Right atrium auricular region (tissue), 2 donors: ENCODE data around the gene STAG2. TPM values are rescaled to one million over a fixed set of nuclear protein-coding genes. Genes with fewer than 3 reads are reported as not detected.

Source experiments
- DNase-seq: peaks from one replicate; pipeline ENCODE4 v3.0.0-alpha.2; 2019; ENCODE audit warnings: low spot score
- H3K27ac ChIP-seq, 2 donors: fragments of 200-600 bp; sonication (generic); 1 replicate in 1 of 2; 2 replicates in 1 of 2; pipeline ENCODE4 v1.5.1; 2016 to 2019
- H3K27me3 ChIP-seq, 2 donors: fragments of 200-600 bp; sonication (generic); one replicate each; pipeline versions ENCODE4 v1.5.1 to v1.6.0; 2017 to 2019
- H3K36me3 ChIP-seq: fragments of 200-600 bp; sonication (generic); one replicate; pipeline ENCODE4 v1.5.1; 2016
- H3K4me1 ChIP-seq, 2 donors: fragments of 200-600 bp; sonication (generic); one replicate each; pipeline versions ENCODE4 v1.5.1 to v1.6.0; 2017 to 2019
- H3K4me3 ChIP-seq, 2 donors: fragments of 200-600 bp; sonication (generic); 1 replicate in 1 of 2; 2 replicates in 1 of 2; pipeline ENCODE4 v1.5.1; 2017 to 2019; ENCODE audit warnings: mild to moderate bottlenecking in 1 of 2, moderate library complexity in 1 of 2
- H3K9me3 ChIP-seq, 2 donors: fragments of 200-600 bp; sonication (generic); one replicate each; pipeline ENCODE4 v1.5.1; 2019
- total RNA-seq, 2 donors: library from RNA; depleted of rRNA; stranded (reverse); fragments of >200 nt; gene quantifications; one replicate each; pipeline ENCODE4 v1.1.0, GENCODE V29; 2016
- TF ChIP-seq, protein P1 (sequence below), 2 donors: fragments of 200-600 bp; sonication (generic); IDR thresholded peaks; one replicate each; pipeline ENCODE4 v1.5.1; 2019; ENCODE audit warnings: antibody characterized with exemption in 2 of 2

STAG2 gene
- total RNA-seq, 2 donors from 2014 or later, result 26.8 to 45.8 TPM

DNA sequence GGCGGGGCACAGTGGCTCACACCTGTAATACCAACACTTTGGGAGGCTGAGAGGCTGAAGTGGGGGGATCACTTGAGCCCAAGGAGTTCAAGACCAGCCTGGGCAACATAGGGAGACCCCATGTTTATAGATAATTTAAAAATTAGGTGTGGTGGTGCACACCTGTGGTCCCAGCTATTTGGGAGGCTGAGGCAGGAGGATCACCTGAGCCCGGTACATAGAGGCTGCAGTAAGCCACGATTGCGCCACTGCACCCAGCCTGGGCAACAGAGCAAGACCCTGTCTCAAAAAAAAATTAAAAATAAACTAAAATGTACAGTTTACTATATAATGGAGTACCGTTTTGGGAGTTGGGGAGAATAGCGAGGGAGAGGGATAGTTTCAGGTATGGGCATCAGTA is 4.2 kb downstream of the STAG2 start:
- DNase-seq, result no peak
- H3K27ac ChIP-seq, result no peak overlapping the region
- TF ChIP-seq, protein P1, sequence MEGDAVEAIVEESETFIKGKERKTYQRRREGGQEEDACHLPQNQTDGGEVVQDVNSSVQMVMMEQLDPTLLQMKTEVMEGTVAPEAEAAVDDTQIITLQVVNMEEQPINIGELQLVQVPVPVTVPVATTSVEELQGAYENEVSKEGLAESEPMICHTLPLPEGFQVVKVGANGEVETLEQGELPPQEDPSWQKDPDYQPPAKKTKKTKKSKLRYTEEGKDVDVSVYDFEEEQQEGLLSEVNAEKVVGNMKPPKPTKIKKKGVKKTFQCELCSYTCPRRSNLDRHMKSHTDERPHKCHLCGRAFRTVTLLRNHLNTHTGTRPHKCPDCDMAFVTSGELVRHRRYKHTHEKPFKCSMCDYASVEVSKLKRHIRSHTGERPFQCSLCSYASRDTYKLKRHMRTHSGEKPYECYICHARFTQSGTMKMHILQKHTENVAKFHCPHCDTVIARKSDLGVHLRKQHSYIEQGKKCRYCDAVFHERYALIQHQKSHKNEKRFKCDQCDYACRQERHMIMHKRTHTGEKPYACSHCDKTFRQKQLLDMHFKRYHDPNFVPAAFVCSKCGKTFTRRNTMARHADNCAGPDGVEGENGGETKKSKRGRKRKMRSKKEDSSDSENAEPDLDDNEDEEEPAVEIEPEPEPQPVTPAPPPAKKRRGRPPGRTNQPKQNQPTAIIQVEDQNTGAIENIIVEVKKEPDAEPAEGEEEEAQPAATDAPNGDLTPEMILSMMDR (IDR thresholded peaks at IDR 0.05), result no peak

DNA sequence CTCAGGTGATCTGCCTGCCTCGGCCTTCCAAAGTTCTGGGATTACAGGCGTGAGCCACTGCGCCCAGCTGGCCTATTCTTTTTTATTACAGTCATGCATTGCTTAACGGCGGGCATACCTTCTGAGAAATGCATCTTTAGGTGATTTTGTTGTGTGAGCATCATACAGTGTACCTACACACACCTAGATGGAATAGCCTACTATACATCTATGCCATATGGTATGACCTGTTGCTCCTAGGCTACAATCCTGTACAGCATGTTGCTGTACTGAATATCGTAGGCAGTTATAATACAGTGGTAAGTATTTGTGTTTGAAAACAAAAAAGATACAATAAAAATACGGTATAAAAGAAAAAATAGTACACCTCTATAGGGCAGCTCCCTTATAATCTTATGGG is 6.0 kb downstream of the STAG2 start:
- DNase-seq, result no peak
- Histone ChIP-seq H3K27me3 (no peaks in the 10 kb centered on the region), H3K9me3 (no peaks in the 10 kb centered on the region), H3K4me1 (peaks cover 0 to 12% of the 10 kb centered on the region in 2 donors), H3K36me3 (no peaks in the 10 kb centered on the region), H3K27ac (no peak overlapping the region), H3K4me3 (no peak overlapping the region)
- TF ChIP-seq, protein P1 (IDR thresholded peaks at IDR 0.05), result no peak

More for the DNA sequence above, 4.2 kb downstream of the STAG2 start:
- no peaks in the 10 kb centered on the region for H3K27me3 ChIP-seq
- H3K4me1 ChIP-seq, result peaks cover 0 to 3% of the 10 kb centered on the region in 2 donors
- H3K4me3 ChIP-seq, result no peak overlapping the region
- H3K36me3 ChIP-seq, result no peaks in the 10 kb centered on the region
- H3K9me3 ChIP-seq, result no peaks in the 10 kb centered on the region

DNA sequence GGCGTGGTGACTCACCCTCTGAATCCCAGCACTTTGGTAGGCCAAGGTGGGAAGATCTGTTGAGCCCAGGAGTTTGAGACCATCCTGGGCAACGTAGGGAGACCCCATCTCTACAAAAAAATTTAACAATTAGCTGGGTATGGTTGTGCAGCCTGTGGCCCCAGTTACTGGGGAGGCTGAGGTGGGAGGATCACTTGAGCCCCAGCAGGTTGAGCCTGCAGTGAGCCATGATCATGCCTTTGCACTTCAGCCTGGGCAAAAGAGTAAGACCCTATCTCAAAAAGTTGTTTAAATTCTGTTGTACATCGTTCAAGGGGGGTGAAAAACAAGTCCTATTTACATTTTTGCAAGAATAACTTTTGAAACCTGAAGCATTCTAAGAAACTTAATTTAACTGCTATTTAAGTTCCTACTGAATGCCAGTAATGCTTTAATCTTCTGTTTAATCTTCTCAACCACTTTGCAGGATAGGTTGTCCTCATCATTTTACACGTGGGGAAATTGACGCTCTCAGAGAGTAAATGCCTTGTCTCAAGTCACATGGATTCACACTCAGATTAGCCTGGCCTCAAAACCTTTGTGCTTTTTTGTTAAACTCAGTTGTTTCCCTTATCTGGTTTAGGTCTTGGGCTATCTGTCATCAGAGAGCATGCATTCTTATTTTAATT is 7.0 kb downstream of the STAG2 start:
- Histone ChIP-seq H3K4me1 (peaks cover 0 to 12% of the 10 kb centered on the region in 2 donors), H3K27me3 (no peaks in the 10 kb centered on the region), H3K27ac (no peak overlapping the region), H3K4me3 (no peak overlapping the region), H3K36me3 (no peaks in the 10 kb centered on the region), H3K9me3 (no peaks in the 10 kb centered on the region)
- TF ChIP-seq, protein P1 (IDR thresholded peaks at IDR 0.05), result no peak
- DNase-seq, result no peak

DNA sequence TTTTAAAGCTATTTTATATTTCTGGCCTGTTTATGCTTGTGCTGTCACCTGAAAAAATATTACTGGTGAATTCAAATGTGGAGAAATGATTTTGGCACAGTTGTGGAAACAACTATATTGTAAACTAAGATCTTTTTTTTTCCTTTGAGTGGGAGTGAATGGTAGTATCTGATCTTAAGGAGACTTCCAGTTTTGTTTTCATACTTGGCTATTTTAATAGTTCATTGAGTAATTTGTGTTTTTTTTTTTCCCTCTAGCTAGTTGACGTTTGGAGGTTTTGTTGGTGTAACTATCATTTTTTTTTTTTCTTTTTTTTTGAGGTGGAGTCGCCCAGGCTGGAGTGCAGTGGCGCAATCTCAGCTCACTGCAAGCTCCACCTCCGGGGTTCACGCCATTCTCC is 10.5 kb downstream of the STAG2 start:
- Histone ChIP-seq H3K36me3 (no peaks in the 10 kb centered on the region), H3K4me1 (peaks cover 0 to 12% of the 10 kb centered on the region in 2 donors), H3K9me3 (no peaks in the 10 kb centered on the region), H3K27ac (no peak overlapping the region), H3K4me3 (no peak overlapping the region), H3K27me3 (no peaks in the 10 kb centered on the region)
- TF ChIP-seq, protein P1 (IDR thresholded peaks at IDR 0.05), result no peak
- DNase-seq, result no peak

DNA sequence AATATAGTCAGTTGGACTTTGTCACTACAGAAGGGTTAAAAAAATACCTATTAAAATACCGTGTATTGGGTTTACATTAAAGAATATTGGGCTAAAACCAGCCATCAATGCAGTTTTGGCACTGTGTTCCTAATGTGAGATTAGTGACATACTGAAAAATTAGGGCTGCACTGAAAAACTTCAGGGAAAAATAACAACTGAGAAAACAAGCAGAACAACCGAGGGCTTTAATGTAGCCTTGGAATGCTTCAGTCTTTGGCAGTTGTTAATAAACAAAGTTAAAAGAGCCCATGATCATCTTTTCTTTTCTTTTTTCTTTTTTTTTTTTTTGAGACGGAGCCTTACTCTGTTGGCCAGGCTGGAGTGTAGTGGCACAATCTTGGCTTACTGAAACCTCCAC is 12.4 kb downstream of the STAG2 start:
- DNase-seq, result no peak
- no peaks in the 10 kb centered on the region for H3K27me3 ChIP-seq
- no peaks in the 10 kb centered on the region for H3K36me3 ChIP-seq
- TF ChIP-seq, protein P1 (IDR thresholded peaks at IDR 0.05), result no peak
- no peak overlapping the region for H3K4me3 ChIP-seq
- no peaks in the 10 kb centered on the region for H3K9me3 ChIP-seq
- peaks cover 0 to 9% of the 10 kb centered on the region in 2 donors for H3K4me1 ChIP-seq
- no peak overlapping the region for H3K27ac ChIP-seq

DNA sequence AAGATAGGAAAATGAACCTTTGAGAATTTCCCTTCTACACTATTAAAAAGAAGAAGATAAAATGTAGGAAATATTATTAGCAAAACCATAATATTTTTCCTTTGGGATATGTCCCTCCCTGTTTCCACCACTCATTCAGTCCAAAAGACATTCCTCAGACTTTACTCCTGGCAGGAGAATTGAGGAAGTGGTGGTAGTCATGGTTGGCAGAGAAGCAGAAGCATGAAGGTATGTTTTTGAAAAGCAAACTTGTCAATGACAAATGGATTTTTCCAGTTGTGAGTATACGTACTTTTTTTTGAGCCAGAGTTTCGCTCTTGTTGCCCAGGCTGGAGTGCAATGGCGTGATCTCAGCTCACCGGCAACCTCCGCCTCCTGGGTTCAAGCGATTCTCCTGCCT is 13.7 kb downstream of the STAG2 start:
- H3K4me3 ChIP-seq, result no peak overlapping the region
- no peaks in the 10 kb centered on the region for H3K9me3 ChIP-seq
- H3K36me3 ChIP-seq, result no peaks in the 10 kb centered on the region
- DNase-seq, result no peak
- TF ChIP-seq, protein P1 (IDR thresholded peaks at IDR 0.05), result no peak
- no peaks in the 10 kb centered on the region for H3K27me3 ChIP-seq
- H3K27ac ChIP-seq, result no peak overlapping the region
- H3K4me1 ChIP-seq, result peaks cover 0 to 13% of the 10 kb centered on the region in 2 donors
